GM13976 (cell line): ENCODE results near the gene PHLDB3.

Source experiments
- DNase-seq: peaks from one replicate; pipeline ENCODE4 v3.0.0; 2012; ENCODE audit warnings: low spot score
- CTCF ChIP-seq: IDR thresholded peaks from 2 replicates; pipeline ENCODE4 v1.5.1; 2012; ENCODE audit warnings: borderline replicate concordance, mild to moderate bottlenecking; ENCODE audit not compliant: insufficient read depth; ENCODE audit errors: extremely low read depth, missing control alignments, control extremely low read depth
- in situ Hi-C: fragments of 300-500 bp; cut with MboI; formaldehyde crosslinking; loops from one replicate; pipeline ENCODE4 v1.12.0; 2022; ENCODE audit warnings: low sequenced_read_pairs, mixed read lengths, inconsistent platforms; ENCODE audit not compliant: unreplicated experiment

PHLDB3 gene

GRCh38 chr19:43546581-43546980, 42.0 kb upstream of the PHLDB3 start:
- in situ Hi-C loops, result no loop called here
- DNase-seq, result no peak
- TF ChIP-seq CTCF, result no peak

- no peak for TF ChIP-seq CTCF
- DNase-seq, result no peak
- in situ Hi-C loops, result no loop called here
These were observed 41.4 kb upstream of the PHLDB3 start for GRCh38 chr19:43545981-43546380.

- DNase-seq, result no peak
- no peak for TF ChIP-seq CTCF
- in situ Hi-C loops, result no loop called here
These were observed 40.7 kb upstream of the PHLDB3 start for GRCh38 chr19:43545276-43545675.

GRCh38 chr19:43544077-43544476, 39.5 kb upstream of the PHLDB3 start:
- in situ Hi-C loops, result no loop called here
- no peak for TF ChIP-seq CTCF
- DNase-seq, result no peak

GRCh38 chr19:43541920-43542650, 37.5 kb upstream of the PHLDB3 start:
- in situ Hi-C loops, result no loop called here
- DNase-seq, result no peak
- no peak for TF ChIP-seq CTCF

GRCh38 chr19:43540381-43540780, 35.8 kb upstream of the PHLDB3 start:
- no peak for DNase-seq
- in situ Hi-C loops, result no loop called here
- no peak for TF ChIP-seq CTCF
